GM19324 (cell line): ENCODE data around the gene BOK.
"Not testable (repeated sequence)": the region's sequence is repeated elsewhere in the genome, so short reads cannot be mapped to it uniquely, and the experiment has no call there.

Experiments
- ATAC-seq: cut with Tn5 transposase; IDR thresholded peaks from one replicate; pipeline ENCODE4 v1.9.1; 2021; ENCODE audit warnings: mild to moderate bottlenecking, moderate library complexity; ENCODE audit not compliant: unreplicated experiment, low FRiP score

Gene BOK

GRCh38 chr2:241558532-241559322, at the start of gene BOK:
TSS of gene BOK (plus strand) at chr2:241558745. CDS start at chr2:241559484, 739 bp downstream.
- no peak for ATAC-seq

GRCh38 chr2:241509155-241509784, 49.3 kb upstream of the BOK start:
- no peak for ATAC-seq

GRCh38 chr2:241511091-241511741, 47.3 kb upstream of the BOK start:
- no peak for ATAC-seq

GRCh38 chr2:241514553-241514952, 44.0 kb upstream of the BOK start:
- ATAC-seq: no peak

- ATAC-seq: peak; percentile 58
Measured at GRCh38 chr2:241514986-241515737, 43.4 kb upstream of the BOK start.

GRCh38 chr2:241516520-241516965, 42.0 kb upstream of the BOK start:
- ATAC-seq: no peak

- ATAC-seq: no peak
Measured at GRCh38 chr2:241517297-241517696, 41.2 kb upstream of the BOK start.

GRCh38 chr2:241519669-241520068, 38.9 kb upstream of the BOK start:
- ATAC-seq: no peak

- ATAC-seq: no peak
Measured at GRCh38 chr2:241522477-241522876, 36.1 kb upstream of the BOK start.

- not testable (repeated sequence) for ATAC-seq
Measured at GRCh38 chr2:241525818-241526780, 32.4 kb upstream of the BOK start.

GRCh38 chr2:241530571-241530970, 28.0 kb upstream of the BOK start:
- no peak for ATAC-seq

- no peak for ATAC-seq
Measured at GRCh38 chr2:241531161-241531722, 27.3 kb upstream of the BOK start.

- no peak for ATAC-seq
Measured at GRCh38 chr2:241532168-241532567, 26.4 kb upstream of the BOK start.

- ATAC-seq: no peak
Measured at GRCh38 chr2:241532733-241533601, 25.6 kb upstream of the BOK start.

GRCh38 chr2:241534293-241534692, 24.3 kb upstream of the BOK start:
- ATAC-seq: no peak

GRCh38 chr2:241534701-241535375, 23.7 kb upstream of the BOK start:
- ATAC-seq: no peak

GRCh38 chr2:241535871-241536655, 22.5 kb upstream of the BOK start:
- no peak for ATAC-seq
